Panc1 (cell line): ENCODE measurements around the gene PDK2. TPM values are rescaled to one million over a fixed set of nuclear protein-coding genes. Genes with fewer than 3 reads are reported as not detected.

ENCODE experiments used
- ATAC-seq: fragments of 200-7000 bp; cut with Tn5 transposase; 2 replicates; pipeline ENCODE4 v1.9.1; 2020; ENCODE audit warnings: mild to moderate bottlenecking, moderate library complexity
- BruUV-seq: library from RNA; stranded (reverse); fragments of 400-500 nt; replicated peaks from 2 replicates; lab custom pipeline; 2021; lab: Mats Ljungman, UMichigan
- CTCF ChIA-PET: fragments of 300-600 bp; sonication (Branson Sonifier 250); formaldehyde crosslinking; loops from one replicate; lab custom pipeline; 2022; ENCODE audit warnings: antibody characterized with exemption; lab: Charles Lee
- POLR2A ChIA-PET: fragments of 300-600 bp; sonication (Branson Sonifier 250); formaldehyde crosslinking; loops from one replicate; lab custom pipeline; 2022; ENCODE audit warnings: antibody characterized with exemption; lab: Charles Lee
- DNase-seq: peaks from one replicate; pipeline ENCODE4 v3.0.0-alpha.2; 2010; ENCODE audit warnings: low read depth, low spot score
- H3K27ac ChIP-seq: 2 replicates; pipeline ENCODE4 v1.5.1; 2011; ENCODE audit warnings: mild to moderate bottlenecking, low read length, inconsistent platforms
- H3K27me3 ChIP-seq: fragments of 200-500 bp; sonication (Bioruptor generic); 2 replicates; pipeline ENCODE4 v1.6.0; 2014; ENCODE audit warnings: low read length, inconsistent platforms; ENCODE audit not compliant: control insufficient read depth, insufficient read depth
- H3K36me3 ChIP-seq: fragments of 200-500 bp; sonication (Bioruptor generic); 2 replicates; pipeline ENCODE4 v1.5.1; 2014; ENCODE audit warnings: inconsistent platforms, mild to moderate bottlenecking, low read length, moderate library complexity; ENCODE audit not compliant: control insufficient read depth, insufficient read depth
- H3K4me1 ChIP-seq: 2 replicates; pipeline ENCODE4 v1.5.1; 2011; ENCODE audit warnings: inconsistent platforms, mild to moderate bottlenecking, low read length, moderate library complexity; ENCODE audit not compliant: control insufficient read depth, insufficient read depth
- H3K4me3 ChIP-seq, 2 experiments: 2 replicates each; pipeline ENCODE4 v1.5.1; 2011 to 2012; ENCODE audit warnings: low read depth in 2 of 2, low read length in 2 of 2, mild to moderate bottlenecking in 2 of 2, inconsistent platforms in 1 of 2, moderate library complexity in 1 of 2
- H3K9me3 ChIP-seq: fragments of 200-500 bp; sonication (Bioruptor generic); 2 replicates; pipeline ENCODE4 v1.5.1; 2014; ENCODE audit warnings: low read depth, mild to moderate bottlenecking, inconsistent platforms, low read length, moderate library complexity; ENCODE audit not compliant: control insufficient read depth, insufficient read depth
- CTCF ChIP-seq: fragments of 450-650 bp; IDR thresholded peaks from 2 replicates; pipeline ENCODE4 v1.5.1; 2017; ENCODE audit warnings: mild to moderate bottlenecking
- POLR2AphosphoS5 ChIP-seq: IDR thresholded peaks from 2 replicates; pipeline ENCODE4 v1.6.1; 2012; ENCODE audit warnings: mild to moderate bottlenecking, low read depth, low read length, moderate library complexity
- REST ChIP-seq, 2 experiments: IDR thresholded peaks; 2 replicates each; pipeline ENCODE4 v1.6.1; 2011 to 2012; ENCODE audit warnings: low read depth in 2 of 2, control low read depth in 1 of 2, low read length in 1 of 2, mild to moderate bottlenecking in 1 of 2, moderate library complexity in 1 of 2; ENCODE audit not compliant: insufficient read depth in 1 of 2
- SIN3A ChIP-seq: IDR thresholded peaks from 2 replicates; pipeline ENCODE4 v1.6.1; 2012; ENCODE audit warnings: low read depth, mild to moderate bottlenecking, low read length, moderate library complexity, borderline replicate concordance; ENCODE audit not compliant: insufficient read depth
- TCF7L2 ChIP-seq: IDR thresholded peaks from 2 replicates; pipeline ENCODE4 v1.6.1; 2011; ENCODE audit warnings: mild to moderate bottlenecking, low read depth, low read length, inconsistent platforms
- in situ Hi-C: cut with HindIII; loops from 2 replicates; pipeline ENCODE4 v1.10.0; 2016; ENCODE audit warnings: low sequenced_read_pairs, low pct_unique_long_range_greater_than_20kb
- intact Hi-C: fragments of 100-400 bp; cut with micrococcal nuclease; formaldehyde crosslinking; loops from one replicate; pipeline ENCODE4 v1.10.0; 2022; ENCODE audit not compliant: unreplicated experiment
- total RNA-seq: library from RNA; stranded (reverse); gene quantifications from one replicate; pipeline ENCODE4 v1.2.1, GENCODE V29; 2021; ENCODE audit not compliant: unreplicated experiment

PDK2 gene
- total RNA-seq, 1 experiment from 2014 or later = 46.0 TPM

- CTCF ChIA-PET = no interaction called here
Observed at GRCh38 chr17:50149091-50149416, 53.9 kb downstream of the PDK2 start.

GRCh38 chr17:50149417-50150353, 54.5 kb downstream of the PDK2 start:
- ChIA-PET POLR2A (no interaction called here), CTCF (no interaction called here)
- BruUV-seq = no TSS peak
- Histone ChIP-seq H3K9me3 (no peaks in the 10 kb centered on the region), H3K4me3 (peak overlapping the region; percentile 70 to 97), H3K36me3 (peaks cover 15% of the 10 kb centered on the region; the same call in 1 of the 2 replicates), H3K27ac (peak overlapping the region; percentile 94), H3K4me1 (peaks cover 56% of the 10 kb centered on the region), H3K27me3 (no peaks in the 10 kb centered on the region)
- DNase-seq (no peak), ATAC-seq (peak; percentile 2; the same call in 1 of the 2 replicates)
- no peak for TF ChIP-seq TCF7L2
- TF ChIP-seq SIN3A = peak; percentile 34; the same call in 1 of the 2 replicates
- intact Hi-C loops (no loop called here), in situ Hi-C loops (no loop called here)

More at GRCh38 chr17:50149091-50149416, 53.9 kb downstream of the PDK2 start:
- TF ChIP-seq TCF7L2 (no peak), SIN3A (0 out of 2 replicates have a peak, but pooled peaks have one; percentile 34), POLR2AphosphoS5 (no peak)
- Histone ChIP-seq H3K27me3 (no peaks in the 10 kb centered on the region), H3K36me3 (peaks cover 19% of the 10 kb centered on the region; the same call in 1 of the 2 replicates), H3K4me1 (peaks cover 50% of the 10 kb centered on the region), H3K9me3 (no peaks in the 10 kb centered on the region), H3K27ac (peak overlapping the region; percentile 89), H3K4me3 (peak overlapping the region; percentile 70 to 97)
- ATAC-seq = no peak
- no TSS peak for BruUV-seq
- intact Hi-C loops = no loop called here
- in situ Hi-C loops = no loop called here
- DNase-seq = no peak
- POLR2A ChIA-PET = no interaction called here

GRCh38 chr17:50150354-50151040, 55.3 kb downstream of the PDK2 start, which contains the start of gene PPP1R9B:
Gene PPP1R9B, minus strand, starts transcription at chr17:50150677. Its CDS starts 164 bp downstream, at chr17:50150513.
- intact Hi-C loops = no loop called here
- BruUV-seq = TSS peak; percentile 91

More at GRCh38 chr17:50150354-50151040, 55.3 kb downstream of the PDK2 start, which contains the start of gene PPP1R9B:
- no peaks in the 10 kb centered on the region for H3K27me3 ChIP-seq
- H3K4me1 ChIP-seq = peaks cover 61% of the 10 kb centered on the region
- POLR2A ChIA-PET = interaction anchor here (0.6 kb wide), 1 partner anchor 11 kb away, joined by 12 read pairs; no protein-coding TSS in a partner anchor
- H3K9me3 ChIP-seq = no peaks in the 10 kb centered on the region
- in situ Hi-C loops = no loop called here
- TF ChIP-seq REST (IDR thresholded peaks at IDR 0.05; ENCODE audit: insufficient read depth in 1 of 2, low read depth in 2 of 2, low read length in 1 of 2) (no peak), CTCF (no peak), POLR2AphosphoS5 (no peak; the same call in 1 of the 2 replicates), TCF7L2 (no peak), SIN3A (no peak)
- ATAC-seq (peak; percentile 3), DNase-seq (no peak)
- peak within 1 kb of the TSS; percentile 100 for H3K27ac ChIP-seq
- CTCF ChIA-PET = interaction anchor here (1.3 kb wide), 1 partner anchor 15 kb away, joined by 4 read pairs; the partner anchor contains the start of gene SGCA
- peaks cover 15% of the 10 kb centered on the region; the same call in 1 of the 2 replicates for H3K36me3 ChIP-seq
- peak within 1 kb of the TSS; percentile 70 to 97 for H3K4me3 ChIP-seq
